Neural crest cell (in vitro differentiated cells): Measurements from ENCODE around the gene FAM228A. TPM values are rescaled to one million over a fixed set of nuclear protein-coding genes. Genes with fewer than 3 reads are reported as not detected.
A peak's percentile ranks its signal among the peaks of the same experiment; 100 is the strongest.

Source experiments
- DNase-seq: peaks from one replicate; pipeline ENCODE4 v3.0.0; 2021; ENCODE audit warnings: low read depth, mixed read lengths, low spot score
- H3K27ac Mint-ChIP-seq: one replicate; pipeline ENCODE4 v1.8.0; 2021; ENCODE audit warnings: mild to moderate bottlenecking, mixed read lengths; ENCODE audit not compliant: unreplicated experiment
- H3K27me3 Mint-ChIP-seq: 2 replicates; pipeline ENCODE4 v1.8.0; 2021; ENCODE audit warnings: low read depth, mild to moderate bottlenecking, mixed read lengths
- H3K36me3 Mint-ChIP-seq: 2 replicates; pipeline ENCODE4 v1.8.0; 2021; ENCODE audit warnings: low read depth, mild to moderate bottlenecking, mixed read lengths
- H3K4me1 Mint-ChIP-seq: 2 replicates; pipeline ENCODE4 v1.8.0; 2021; ENCODE audit warnings: mixed read lengths
- H3K4me3 Mint-ChIP-seq: one replicate; pipeline ENCODE4 v1.8.0; 2021; ENCODE audit warnings: mild to moderate bottlenecking, mixed read lengths
- H3K9me3 Mint-ChIP-seq: 2 replicates; pipeline ENCODE4 v1.8.0; 2021; ENCODE audit warnings: mixed read lengths
- total RNA-seq: library from RNA; stranded (reverse); gene quantifications from 2 replicates; pipeline ENCODE4 v1.2.1, GENCODE V29; 2021
- TF ChIP-seq, protein P1 (sequence below): fragments of 200-600 bp; sonication (generic); conservative IDR thresholded peaks from 2 replicates; pipeline ENCODE4 v1.5.0; 2021; ENCODE audit warnings: antibody characterized with exemption, mild to moderate bottlenecking

The FAM228A gene
- total RNA-seq, 1 donor from 2014 or later: 0.51 TPM

- Mint-ChIP-seq H3K4me3 (no peak overlapping the region), H3K27me3 (no peaks in the 10 kb centered on the region), H3K4me1 (peaks cover 4% of the 10 kb centered on the region), H3K27ac (no peak overlapping the region), H3K9me3 (no peaks in the 10 kb centered on the region), H3K36me3 (peaks cover 4% of the 10 kb centered on the region)
- no peak for DNase-seq
- TF ChIP-seq, protein P1, sequence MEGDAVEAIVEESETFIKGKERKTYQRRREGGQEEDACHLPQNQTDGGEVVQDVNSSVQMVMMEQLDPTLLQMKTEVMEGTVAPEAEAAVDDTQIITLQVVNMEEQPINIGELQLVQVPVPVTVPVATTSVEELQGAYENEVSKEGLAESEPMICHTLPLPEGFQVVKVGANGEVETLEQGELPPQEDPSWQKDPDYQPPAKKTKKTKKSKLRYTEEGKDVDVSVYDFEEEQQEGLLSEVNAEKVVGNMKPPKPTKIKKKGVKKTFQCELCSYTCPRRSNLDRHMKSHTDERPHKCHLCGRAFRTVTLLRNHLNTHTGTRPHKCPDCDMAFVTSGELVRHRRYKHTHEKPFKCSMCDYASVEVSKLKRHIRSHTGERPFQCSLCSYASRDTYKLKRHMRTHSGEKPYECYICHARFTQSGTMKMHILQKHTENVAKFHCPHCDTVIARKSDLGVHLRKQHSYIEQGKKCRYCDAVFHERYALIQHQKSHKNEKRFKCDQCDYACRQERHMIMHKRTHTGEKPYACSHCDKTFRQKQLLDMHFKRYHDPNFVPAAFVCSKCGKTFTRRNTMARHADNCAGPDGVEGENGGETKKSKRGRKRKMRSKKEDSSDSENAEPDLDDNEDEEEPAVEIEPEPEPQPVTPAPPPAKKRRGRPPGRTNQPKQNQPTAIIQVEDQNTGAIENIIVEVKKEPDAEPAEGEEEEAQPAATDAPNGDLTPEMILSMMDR: no peak
Measured at GRCh38 chr2:24210723-24211122, 35.9 kb downstream of the FAM228A start.

GRCh38 chr2:24211408-24211807, 36.6 kb downstream of the FAM228A start:
- Mint-ChIP-seq H3K9me3 (no peaks in the 10 kb centered on the region), H3K4me3 (no peak overlapping the region), H3K27ac (no peak overlapping the region), H3K36me3 (peaks cover 8% of the 10 kb centered on the region), H3K27me3 (no peaks in the 10 kb centered on the region), H3K4me1 (peaks cover 4% of the 10 kb centered on the region)
- TF ChIP-seq, protein P1: no peak
- DNase-seq: no peak

DNA sequence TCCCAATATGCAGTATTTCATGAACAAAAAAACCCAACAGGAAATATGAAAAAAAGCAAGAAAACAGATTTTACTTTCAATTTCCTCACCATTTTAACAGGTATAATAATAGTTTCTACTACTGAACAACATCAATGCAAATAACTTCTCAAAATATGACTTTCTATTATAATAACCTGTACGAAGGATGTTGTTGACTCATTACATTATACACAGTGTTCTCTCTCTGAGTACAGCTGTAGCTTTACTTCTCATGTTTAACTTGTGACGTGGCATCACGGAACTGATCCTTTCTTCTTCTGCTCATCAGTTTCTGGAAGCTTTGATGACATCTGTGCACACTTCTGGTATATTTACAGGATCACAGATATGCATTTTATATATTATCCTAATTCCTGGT, 40.0 kb downstream of the FAM228A start:
- Mint-ChIP-seq H3K4me3 (no peak overlapping the region), H3K36me3 (peaks cover 4% of the 10 kb centered on the region)
- TF ChIP-seq, protein P1: no peak

GRCh38 chr2:24220554-24221291, 45.9 kb downstream of the FAM228A start:
- H3K36me3 Mint-ChIP-seq: peaks cover 4% of the 10 kb centered on the region
- peak overlapping the region; percentile 14 for H3K4me3 Mint-ChIP-seq
- peaks cover 30% of the 10 kb centered on the region for H3K4me1 Mint-ChIP-seq
- peak overlapping the region; percentile 95 for H3K27ac Mint-ChIP-seq
- H3K27me3 Mint-ChIP-seq: no peaks in the 10 kb centered on the region
- H3K9me3 Mint-ChIP-seq: no peaks in the 10 kb centered on the region
- TF ChIP-seq, protein P1: no peak
- no peak for DNase-seq

More for the DNA sequence above, 40.0 kb downstream of the FAM228A start:
- Mint-ChIP-seq H3K4me1 (peaks cover 5% of the 10 kb centered on the region), H3K27me3 (no peaks in the 10 kb centered on the region), H3K9me3 (no peaks in the 10 kb centered on the region), H3K27ac (no peak overlapping the region)
- no peak for DNase-seq

- H3K27me3 Mint-ChIP-seq: no peaks in the 10 kb centered on the region
- peak overlapping the region; percentile 81 for H3K27ac Mint-ChIP-seq
- TF ChIP-seq, protein P1: no peak
- no peak for DNase-seq
- H3K4me3 Mint-ChIP-seq: no peak overlapping the region
- no peaks in the 10 kb centered on the region for H3K9me3 Mint-ChIP-seq
- no peaks in the 10 kb centered on the region for H3K36me3 Mint-ChIP-seq
- H3K4me1 Mint-ChIP-seq: peaks cover 33% of the 10 kb centered on the region
Measured at GRCh38 chr2:24221343-24222050, 46.6 kb downstream of the FAM228A start.
